Nephron (organoid): Measurements from ENCODE around the gene MYH13.
"Not testable (repeated sequence)": the region's sequence is repeated elsewhere in the genome, so short reads cannot be mapped to it uniquely, and the experiment has no call there.

ENCODE experiments used
- H3K27ac Mint-ChIP-seq, 3 experiments: 2 replicates each; pipeline ENCODE4 v1.8.0; 2020; ENCODE audit warnings: mixed read lengths in 3 of 3, mild to moderate bottlenecking in 2 of 3, moderate library complexity in 1 of 3
- H3K27me3 Mint-ChIP-seq: 2 replicates; pipeline ENCODE4 v1.8.0; 2021; ENCODE audit warnings: low read depth, mild to moderate bottlenecking, moderate library complexity, mixed read lengths
- H3K36me3 Mint-ChIP-seq: 2 replicates; pipeline ENCODE4 v1.8.0; 2020; ENCODE audit warnings: low read depth, mixed read lengths
- H3K4me1 Mint-ChIP-seq: 2 replicates; pipeline ENCODE4 v1.8.0; 2020; ENCODE audit warnings: mixed read lengths
- H3K4me3 Mint-ChIP-seq, 3 experiments: 2 replicates each; pipeline ENCODE4 v1.8.0; 2020; ENCODE audit warnings: mild to moderate bottlenecking in 3 of 3, mixed read lengths in 3 of 3, moderate library complexity in 2 of 3
- H3K9me3 Mint-ChIP-seq: 2 replicates; pipeline ENCODE4 v1.8.0; 2020; ENCODE audit warnings: mixed read lengths
- CTCF ChIP-seq, 3 experiments: fragments of 200-600 bp; sonication (generic); IDR thresholded peaks; one replicate each; pipeline ENCODE4 v1.5.0; 2021; ENCODE audit warnings: antibody characterized with exemption in 3 of 3; ENCODE audit not compliant: unreplicated experiment in 3 of 3

The MYH13 gene

DNA sequence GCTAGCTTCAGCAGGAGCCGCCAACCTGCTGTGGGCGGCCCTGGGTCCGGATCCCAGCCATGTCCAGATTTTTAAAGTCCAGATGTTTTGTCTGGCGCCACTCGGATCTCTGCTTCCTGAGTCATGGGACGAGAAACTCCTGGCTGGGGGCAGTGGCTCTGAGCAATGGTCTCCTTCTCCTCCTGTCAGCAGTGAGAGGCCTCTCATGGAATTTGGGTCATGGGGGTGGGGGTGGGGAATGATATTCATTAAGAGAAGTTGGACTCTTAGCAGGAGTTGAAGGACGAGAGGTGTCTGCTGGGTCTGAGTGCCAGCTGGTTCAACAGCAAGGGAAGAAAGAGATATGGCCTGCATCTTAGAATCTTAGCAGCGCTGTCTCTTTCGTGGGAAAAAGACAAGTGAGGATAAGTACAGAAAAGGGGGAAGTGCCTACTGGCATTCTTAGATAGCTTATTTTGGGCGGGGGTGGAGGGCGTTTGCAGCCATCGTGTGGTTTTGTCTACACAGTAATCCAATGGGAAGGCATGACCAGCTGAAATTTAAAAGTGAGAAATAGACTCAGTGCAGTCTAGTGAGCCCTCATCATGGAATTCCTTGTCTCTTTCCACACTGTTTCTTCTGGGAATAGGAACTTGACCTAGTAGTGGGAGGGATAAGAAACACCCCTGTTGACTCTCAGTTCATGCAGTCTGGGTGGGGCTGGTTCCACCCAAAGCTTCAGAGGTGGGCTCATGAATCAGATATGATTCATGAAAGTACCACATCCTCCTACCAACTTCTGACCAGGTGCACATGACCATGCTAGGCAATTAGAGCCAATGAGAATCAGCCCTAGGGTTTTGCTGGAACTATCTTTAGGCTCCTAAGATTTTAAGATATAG lies 80.5 kb downstream of the MYH13 start:
- Mint-ChIP-seq H3K9me3 (no peaks in the 10 kb centered on the region), H3K36me3 (no peaks in the 10 kb centered on the region), H3K27ac (peak overlapping the region in 1 of 3 experiments; percentile 18), H3K4me3 (no peak overlapping the region), H3K27me3 (peaks cover 10% of the 10 kb centered on the region), H3K4me1 (peaks cover 12% of the 10 kb centered on the region)
- TF ChIP-seq CTCF (IDR thresholded peaks at IDR 0.05; ENCODE audit: unreplicated experiment in 3 of 3): no peak

DNA sequence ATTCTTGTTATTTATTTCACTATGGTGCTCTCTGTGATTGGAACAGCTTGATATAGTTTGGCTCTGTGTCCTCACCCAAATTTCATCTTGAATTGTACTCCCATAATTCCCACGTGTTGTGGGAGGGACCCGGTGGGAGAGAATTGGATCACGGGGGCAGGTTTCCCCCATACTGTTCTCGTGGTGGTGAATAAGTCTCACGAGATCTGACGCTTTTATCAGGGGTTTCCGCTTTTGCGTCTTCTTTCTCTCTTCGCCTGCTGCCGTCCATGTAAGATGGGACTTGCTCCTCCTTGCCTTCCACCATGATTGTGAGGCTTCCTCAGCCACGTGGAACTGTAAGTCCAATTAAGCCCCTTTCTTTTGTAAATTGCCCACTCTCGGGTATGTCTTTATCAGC lies 81.2 kb downstream of the MYH13 start:
- Mint-ChIP-seq H3K4me1 (peaks cover 12% of the 10 kb centered on the region), H3K27me3 (peaks cover 15% of the 10 kb centered on the region)
- not testable (repeated sequence) for H3K27ac Mint-ChIP-seq, H3K36me3 Mint-ChIP-seq, H3K9me3 Mint-ChIP-seq, H3K4me3 Mint-ChIP-seq

DNA sequence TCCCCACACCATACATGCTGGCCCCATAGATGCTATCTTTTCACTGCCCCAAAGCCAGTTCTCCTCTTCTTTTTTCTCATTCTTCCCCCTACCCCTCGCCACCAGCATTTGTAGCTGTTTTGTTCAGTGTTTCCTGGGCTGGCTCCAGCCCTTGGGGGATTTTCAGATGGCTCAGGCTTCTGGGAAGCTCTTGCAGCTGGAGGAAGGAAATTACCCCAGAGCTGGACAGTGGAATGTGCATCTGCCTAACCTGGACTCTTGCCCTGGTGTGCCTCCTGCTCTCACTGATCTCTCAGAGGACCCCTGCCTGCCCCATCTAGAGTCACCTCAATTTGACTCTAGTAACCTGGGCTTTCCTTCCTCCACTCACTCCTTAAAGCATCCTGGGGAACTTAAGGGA lies 82.8 kb downstream of the MYH13 start:
- no peaks in the 10 kb centered on the region for H3K9me3 Mint-ChIP-seq
- peaks cover 12% of the 10 kb centered on the region for H3K4me1 Mint-ChIP-seq
- no peak for TF ChIP-seq CTCF (IDR thresholded peaks at IDR 0.05; ENCODE audit: unreplicated experiment in 3 of 3)
- H3K36me3 Mint-ChIP-seq: no peaks in the 10 kb centered on the region
- H3K27me3 Mint-ChIP-seq: peaks cover 19% of the 10 kb centered on the region
- no peak overlapping the region for H3K27ac Mint-ChIP-seq
- no peak overlapping the region for H3K4me3 Mint-ChIP-seq

GRCh38 chr17:10286324-10286723 lies 86.5 kb downstream of the MYH13 start:
- Mint-ChIP-seq H3K9me3 (peaks cover 3% of the 10 kb centered on the region), H3K27ac (no peak overlapping the region), H3K36me3 (no peaks in the 10 kb centered on the region), H3K27me3 (peaks cover 21% of the 10 kb centered on the region), H3K4me3 (no peak overlapping the region), H3K4me1 (no peaks in the 10 kb centered on the region)
- no peak for TF ChIP-seq CTCF (IDR thresholded peaks at IDR 0.05; ENCODE audit: unreplicated experiment in 3 of 3)

DNA sequence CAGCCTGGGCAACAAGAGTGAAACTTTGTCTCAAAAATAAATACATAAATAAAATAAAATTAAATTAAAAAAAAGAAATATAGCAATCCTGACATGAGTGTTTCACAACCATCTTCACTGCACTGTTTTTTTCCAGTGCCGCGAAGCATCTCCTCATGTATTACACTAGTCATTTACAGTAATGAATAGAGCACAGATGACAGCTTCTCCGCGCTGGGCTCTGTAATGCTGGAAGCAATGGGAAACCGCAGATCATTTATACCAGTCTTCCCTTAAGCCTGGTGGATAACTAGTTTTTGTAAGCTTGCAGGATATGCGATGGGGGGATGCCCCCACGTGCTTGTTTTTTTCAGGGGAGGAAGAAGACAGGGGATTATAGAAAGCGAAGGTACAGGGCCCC lies 86.9 kb downstream of the MYH13 start:
- no peak overlapping the region for H3K4me3 Mint-ChIP-seq
- TF ChIP-seq CTCF (IDR thresholded peaks at IDR 0.05; ENCODE audit: unreplicated experiment in 3 of 3): no peak
- no peak overlapping the region for H3K27ac Mint-ChIP-seq
- no peaks in the 10 kb centered on the region for H3K4me1 Mint-ChIP-seq
- peaks cover 21% of the 10 kb centered on the region for H3K27me3 Mint-ChIP-seq
- H3K36me3 Mint-ChIP-seq: no peaks in the 10 kb centered on the region
- H3K9me3 Mint-ChIP-seq: peaks cover 3% of the 10 kb centered on the region

- Mint-ChIP-seq H3K36me3 (no peaks in the 10 kb centered on the region), H3K4me1 (peaks cover 5% of the 10 kb centered on the region), H3K9me3 (peaks cover 3% of the 10 kb centered on the region), H3K27me3 (peaks cover 3% of the 10 kb centered on the region), H3K4me3 (no peak overlapping the region), H3K27ac (no peak overlapping the region)
- no peak for TF ChIP-seq CTCF (IDR thresholded peaks at IDR 0.05; ENCODE audit: unreplicated experiment in 3 of 3)
Observed at GRCh38 chr17:10280068-10280467, 92.7 kb downstream of the MYH13 start.
